ENCODE measurements around the gene NUP58.
A peak's percentile ranks its signal among the peaks of the same experiment; 100 is the strongest.
"Not testable (repeated sequence)": the region's sequence is repeated elsewhere in the genome, so short reads cannot be mapped to it uniquely, and the experiment has no call there.

NUP58 gene

DNA sequence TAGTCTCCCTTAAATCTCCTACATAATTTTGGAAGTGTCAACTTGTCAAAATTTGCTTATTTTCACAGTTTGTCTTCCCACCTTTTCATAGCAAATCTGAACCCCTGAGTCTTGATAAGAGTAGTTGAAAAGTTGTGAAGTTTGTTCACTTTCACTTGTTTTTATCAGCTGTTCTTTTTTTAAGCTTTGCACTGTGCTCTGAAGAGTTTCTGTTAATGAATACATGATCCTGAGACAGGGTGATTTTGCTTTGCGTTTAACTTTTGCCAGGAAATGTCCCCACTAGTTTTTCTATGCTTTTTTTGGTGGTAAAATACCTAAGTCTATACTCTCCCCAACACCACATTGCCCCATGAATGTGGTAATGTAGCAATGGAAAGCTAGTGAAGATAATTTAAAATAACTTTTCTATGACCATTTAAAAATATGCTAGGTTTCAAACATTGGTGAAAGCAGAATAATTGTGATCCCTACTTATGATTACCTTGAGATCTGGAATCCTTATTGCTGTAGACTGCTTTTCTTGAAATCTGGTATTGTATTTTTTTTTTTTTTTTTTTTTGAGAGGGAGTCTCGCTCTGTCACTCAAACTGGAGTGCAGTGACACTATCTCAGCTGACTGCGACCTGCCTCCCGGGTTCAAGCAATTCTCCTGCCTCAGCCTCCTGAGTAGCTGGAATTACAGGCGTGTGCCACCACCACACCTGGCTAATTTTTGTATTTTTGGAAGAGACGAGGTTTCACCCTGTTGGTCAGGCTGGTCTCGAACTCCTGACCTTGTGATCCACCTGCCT lies 5.4 kb downstream of the NUP58 start:
- DNase-seq, result no peak

DNA sequence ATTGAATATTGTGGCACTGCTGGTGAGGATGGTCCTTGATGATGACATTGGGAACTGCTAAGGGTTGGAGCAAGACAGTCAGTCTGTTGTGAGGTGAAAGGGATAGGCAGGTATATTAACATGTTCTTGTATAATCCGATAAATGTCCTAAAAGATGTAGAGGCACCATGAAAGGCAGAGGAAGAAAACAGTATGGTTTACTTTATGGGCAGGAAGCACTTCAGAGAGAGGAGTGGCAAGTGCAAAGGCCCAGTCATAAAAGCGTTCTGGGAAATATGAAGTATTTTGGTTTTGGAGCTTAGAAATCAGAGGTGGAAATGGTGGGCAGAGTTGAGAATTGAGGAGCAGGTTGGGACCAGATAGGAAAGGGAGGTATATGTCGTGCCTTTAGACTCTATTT lies 9.5 kb downstream of the NUP58 start:
- no peak for DNase-seq

DNA sequence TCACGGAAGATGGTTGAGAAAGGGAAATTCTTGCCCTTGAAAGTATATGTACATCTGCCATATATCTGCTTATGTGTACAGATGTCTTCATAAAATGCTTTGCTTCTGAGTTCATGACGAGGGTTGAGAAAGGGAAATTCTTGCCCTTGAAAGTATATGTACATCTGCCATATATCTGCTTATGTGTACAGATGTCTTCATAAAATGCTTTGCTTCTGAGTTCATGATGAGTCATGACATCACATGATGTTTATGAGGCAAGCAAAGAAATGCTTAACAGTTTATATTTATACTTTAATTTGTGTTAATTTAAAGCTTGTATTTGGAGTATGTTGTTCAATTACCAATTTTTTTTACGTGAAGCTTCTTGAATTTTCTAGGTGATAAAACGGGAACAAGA lies 17.5 kb downstream of the NUP58 start:
- not testable (repeated sequence) for DNase-seq

DNA sequence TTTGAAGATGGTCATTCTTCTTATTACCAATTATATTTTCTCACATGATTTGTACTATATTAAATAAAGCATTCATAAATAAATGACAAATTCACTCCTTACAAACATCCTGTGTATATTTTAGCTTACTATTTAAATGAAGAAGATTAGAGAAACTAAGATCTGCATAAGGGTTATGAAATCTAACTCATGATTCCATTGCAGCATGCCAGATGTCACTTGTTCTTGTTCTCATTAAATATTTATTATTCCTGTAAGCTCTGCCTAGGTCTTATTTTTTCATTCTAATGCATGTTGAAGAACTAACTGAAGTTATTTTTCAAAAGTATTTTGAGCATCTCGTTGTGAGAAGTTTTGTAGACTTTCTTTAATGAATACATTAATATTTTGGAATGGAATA lies 18.3 kb downstream of the NUP58 start:
- DNase-seq, result no peak

DNA sequence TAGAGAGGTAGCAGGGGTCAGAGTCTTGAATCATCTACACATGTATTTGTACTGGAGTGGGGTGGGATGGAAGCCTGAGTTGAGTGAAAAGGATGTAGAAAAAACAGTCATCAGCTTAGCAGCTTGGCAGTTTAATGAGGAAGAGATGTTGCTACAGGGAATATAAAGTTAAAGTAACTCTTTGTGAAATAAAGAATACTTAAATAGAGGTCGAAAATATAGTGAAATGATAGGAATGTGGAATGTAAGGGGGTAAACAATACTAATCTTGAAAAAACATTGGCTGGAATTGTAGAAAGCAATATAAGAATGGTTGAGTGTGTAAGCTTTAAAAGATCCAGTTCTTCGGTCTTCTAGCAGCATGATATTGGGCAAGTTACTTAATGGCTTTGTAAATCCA lies 22.7 kb downstream of the NUP58 start:
- no peak for DNase-seq

DNA sequence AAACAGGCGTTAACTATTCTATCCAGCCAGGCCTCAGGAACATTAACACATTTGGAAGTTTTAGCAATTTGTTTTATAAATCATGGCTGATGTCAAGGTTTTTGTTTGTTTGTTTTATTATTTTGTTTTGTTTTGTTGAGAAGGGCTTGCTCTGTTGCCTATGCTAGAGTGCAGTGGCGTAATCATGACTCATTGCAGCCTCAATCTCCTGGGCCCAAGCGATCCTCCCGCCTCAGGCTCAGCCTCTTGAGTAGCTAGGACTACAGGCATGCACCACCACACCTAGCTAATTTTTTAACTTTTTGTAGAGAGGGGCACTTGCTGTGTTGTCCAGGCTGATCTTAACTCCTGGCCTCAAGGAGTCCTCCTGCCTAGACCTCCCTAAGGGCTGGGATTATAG lies 28.3 kb downstream of the NUP58 start:
- DNase-seq, result no peak

DNA sequence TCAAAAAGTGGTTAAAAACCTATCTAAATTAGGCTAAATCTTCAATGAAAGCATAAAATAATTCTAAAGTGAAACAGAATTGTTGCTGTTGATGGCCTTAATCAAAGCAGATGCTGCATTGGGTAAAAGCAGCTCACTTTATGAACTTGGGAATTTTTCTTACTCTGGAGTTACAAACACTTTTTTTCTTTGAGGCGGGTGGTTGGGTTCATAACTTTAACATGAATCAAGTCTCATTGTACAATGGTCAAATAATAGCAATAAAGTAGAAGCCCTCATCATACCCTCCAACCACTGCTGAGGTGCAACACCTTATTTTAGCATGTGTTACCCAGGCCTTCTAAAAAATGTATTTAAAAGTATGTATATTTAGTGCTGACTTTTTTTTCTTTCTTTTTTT lies 29.1 kb downstream of the NUP58 start:
- no peak for DNase-seq

DNA sequence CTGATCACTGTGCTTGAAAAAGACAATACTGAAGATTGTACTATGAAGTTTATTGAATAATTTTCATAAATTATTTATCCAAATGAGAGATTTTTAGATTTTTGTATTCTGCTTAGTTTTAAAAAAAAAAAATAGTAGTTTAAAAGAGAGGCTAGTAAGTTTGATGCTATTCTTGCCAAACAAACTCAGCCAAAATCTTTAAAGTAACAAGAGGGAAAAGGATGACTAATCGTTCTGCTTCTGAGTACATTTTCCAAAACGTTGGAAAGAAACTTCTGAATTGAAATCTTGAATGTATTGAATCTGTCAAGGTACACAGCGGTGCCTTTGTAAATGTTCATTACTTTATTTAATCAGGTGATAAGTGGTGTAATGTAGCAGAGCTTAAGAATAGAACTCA lies 34.4 kb downstream of the NUP58 start:
- no peak for DNase-seq

DNA sequence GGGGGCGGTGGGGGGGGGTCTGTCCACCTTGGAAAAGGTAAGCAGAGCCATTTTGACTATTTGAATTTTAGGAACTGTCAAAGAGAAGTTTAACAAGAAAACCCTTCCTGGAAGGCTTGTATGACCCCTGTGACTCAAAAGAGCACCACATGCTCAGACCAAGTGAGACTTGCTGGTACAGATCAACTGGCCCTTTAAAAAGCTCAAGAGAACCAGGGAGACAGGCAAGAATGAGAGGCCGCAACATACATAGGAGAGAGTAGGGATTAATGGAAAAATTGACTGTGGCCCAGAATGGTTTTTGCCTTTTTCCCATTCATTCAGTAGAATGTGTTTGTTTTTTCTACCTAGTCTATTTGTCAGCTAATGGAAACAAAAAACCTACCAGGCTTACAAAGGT lies 44.2 kb downstream of the NUP58 start:
- no peak for DNase-seq

DNA sequence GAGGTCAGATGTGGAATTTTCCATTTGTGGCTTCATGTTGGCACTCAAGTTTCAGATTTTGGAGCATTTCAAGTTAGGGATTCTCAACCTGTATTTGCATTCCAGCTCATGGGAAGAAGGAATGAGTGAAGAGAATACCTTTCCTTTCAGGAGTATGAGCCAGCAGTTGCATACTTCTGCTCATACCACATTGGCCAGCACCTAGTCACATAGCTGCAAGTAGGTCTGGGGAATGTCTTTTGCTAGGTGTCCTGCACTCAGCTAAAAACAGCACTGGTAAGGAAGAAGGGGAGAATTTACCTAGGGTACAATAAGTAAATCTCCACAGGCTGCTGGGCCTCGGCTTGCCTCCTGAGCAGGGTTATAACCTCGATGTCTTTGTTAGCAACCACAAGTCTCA lies 45.7 kb downstream of the NUP58 start:
- no peak for DNase-seq

DNA sequence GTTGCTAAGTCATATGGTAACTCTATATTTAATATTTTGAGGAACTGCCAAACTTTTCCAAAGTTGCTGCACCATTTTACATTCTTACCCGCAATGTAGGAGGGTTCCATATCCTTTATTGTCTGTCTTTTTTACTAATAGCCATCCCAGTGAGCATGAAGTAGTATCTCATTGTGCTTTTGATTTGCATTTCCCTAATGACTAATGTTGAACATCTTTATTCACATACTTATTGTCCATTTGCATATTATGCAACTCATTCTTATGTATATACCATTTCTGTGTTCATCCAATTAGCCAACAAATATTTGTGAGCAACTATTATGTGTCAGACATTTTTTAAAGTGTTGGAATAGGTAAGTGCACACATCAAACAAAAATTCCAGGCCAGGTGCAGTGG lies 50.0 kb downstream of the NUP58 start:
- DNase-seq, result no peak

DNA sequence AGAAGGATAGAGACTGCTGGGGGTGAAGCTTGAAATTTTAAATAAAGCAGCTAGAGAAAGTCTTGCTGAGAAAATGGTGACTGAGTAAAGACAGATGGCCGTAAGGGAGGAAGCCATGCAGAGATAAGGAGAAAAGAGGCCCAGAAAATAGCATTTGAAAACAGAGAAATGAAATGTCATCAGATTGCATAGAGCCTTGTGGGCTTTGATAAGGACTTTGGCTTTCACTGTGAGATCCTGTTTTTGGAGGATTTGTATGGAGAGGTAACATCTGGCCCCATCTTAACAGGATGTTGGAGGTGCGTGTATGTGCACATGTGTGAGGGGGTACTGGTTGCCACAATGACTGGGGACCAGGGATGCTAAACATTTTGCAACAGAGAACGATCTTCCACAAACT lies 50.8 kb downstream of the NUP58 start:
- no peak for DNase-seq

DNA sequence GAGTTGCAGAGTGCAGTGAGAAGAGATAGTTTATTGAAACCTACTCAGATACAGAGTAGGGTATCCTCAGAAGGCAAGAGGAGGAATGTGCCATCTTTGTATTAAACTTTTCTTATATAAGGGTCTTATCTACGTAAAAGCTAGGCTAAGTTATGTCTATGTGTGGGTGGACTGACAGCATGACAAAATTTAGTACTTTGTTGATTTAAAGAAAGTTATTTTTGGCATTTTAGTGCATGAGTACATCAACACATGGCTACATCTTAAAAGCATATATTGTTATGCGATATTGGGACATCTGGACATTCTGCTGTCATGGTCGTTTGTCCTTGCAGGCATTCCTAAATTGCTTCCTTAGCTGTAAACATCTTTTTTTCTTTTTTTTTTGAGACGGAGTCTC lies 51.4 kb downstream of the NUP58 start:
- DNase-seq, result no peak

DNA sequence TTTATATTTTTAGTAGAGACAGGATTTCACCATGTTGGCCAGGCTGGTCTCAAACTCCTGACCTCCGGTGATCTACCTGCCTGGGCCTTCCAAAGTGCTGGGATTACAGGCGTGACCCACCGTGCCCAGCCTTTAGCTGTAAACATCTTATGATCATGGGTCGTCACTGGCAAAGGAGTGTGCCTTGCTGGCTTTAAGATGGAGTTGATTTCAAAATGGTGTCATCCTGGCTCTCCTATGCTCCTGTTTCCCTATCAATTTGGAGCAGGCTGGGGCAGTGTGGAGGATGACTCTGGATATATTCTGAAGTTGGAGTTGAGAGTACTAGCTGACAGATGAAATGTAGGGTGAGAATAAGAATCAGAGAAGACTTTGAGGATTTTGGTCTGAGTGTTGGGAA lies 51.9 kb downstream of the NUP58 start:
- DNase-seq, result no peak

DNA sequence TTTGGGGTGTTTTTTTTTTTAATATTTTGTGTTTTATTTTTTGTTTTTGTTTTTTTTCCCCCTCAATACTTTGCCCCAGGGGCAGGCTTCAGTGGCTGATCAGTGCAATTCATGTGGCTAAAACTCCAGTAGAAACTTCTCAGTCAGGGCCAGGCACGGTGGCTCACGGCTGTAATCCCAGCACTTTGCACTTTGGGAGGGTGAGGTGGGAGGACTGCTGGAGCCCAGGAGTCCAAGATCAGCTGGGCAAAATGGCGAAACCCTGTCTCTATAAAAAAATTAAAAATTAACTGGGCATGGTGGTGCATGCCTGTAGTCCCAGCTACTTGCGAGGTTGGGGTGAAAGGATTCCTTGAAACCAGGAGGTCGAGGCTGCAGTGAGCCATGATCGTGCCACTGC lies 53.0 kb downstream of the NUP58 start:
- DNase-seq, result no peak

DNA sequence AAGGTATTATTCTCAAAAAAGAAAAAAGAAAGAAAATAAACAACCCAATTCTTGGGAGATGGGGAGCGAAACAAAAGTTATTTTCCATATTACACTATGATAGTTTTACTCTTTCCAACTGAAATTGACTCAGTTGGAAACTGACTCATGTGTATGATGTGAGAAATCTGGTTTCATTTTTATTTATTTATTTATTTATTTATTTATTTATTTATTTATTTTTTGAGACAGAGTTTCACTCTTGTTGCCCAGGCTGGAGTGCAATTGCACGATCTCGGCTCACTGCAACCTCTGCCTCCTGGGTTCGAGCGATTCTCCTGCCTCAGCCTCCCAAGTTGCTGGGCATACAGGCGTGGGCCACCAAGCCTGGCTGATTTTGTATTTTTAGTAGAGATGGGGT lies 59.0 kb downstream of the NUP58 start:
- not testable (repeated sequence) for DNase-seq

DNA sequence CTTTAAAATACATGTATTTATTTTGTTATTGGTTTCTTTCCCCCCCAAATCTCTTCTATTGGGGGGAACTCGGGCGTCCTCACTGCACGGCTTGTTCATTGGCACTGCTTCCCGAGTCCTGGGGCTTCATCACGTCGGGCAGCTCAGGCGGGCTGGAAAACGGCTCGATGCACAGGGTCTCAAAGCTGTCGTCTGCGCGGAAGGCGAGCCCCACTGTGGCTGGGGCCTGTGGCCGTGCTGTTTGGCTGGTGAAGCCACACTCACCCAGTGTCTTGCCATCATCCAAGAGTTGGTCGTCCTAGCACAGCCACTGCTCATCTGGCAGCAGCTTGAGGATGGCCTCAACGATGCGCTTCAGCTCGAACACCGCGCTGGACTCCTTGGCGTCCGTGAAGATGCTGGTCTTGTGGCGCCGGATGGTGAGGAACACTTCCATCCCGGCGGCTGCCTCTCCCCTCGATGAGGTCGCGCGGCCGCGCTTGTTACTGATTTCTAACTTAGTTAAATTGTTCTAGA lies 64.4 kb downstream of the NUP58 start:
- no peak for DNase-seq

DNA sequence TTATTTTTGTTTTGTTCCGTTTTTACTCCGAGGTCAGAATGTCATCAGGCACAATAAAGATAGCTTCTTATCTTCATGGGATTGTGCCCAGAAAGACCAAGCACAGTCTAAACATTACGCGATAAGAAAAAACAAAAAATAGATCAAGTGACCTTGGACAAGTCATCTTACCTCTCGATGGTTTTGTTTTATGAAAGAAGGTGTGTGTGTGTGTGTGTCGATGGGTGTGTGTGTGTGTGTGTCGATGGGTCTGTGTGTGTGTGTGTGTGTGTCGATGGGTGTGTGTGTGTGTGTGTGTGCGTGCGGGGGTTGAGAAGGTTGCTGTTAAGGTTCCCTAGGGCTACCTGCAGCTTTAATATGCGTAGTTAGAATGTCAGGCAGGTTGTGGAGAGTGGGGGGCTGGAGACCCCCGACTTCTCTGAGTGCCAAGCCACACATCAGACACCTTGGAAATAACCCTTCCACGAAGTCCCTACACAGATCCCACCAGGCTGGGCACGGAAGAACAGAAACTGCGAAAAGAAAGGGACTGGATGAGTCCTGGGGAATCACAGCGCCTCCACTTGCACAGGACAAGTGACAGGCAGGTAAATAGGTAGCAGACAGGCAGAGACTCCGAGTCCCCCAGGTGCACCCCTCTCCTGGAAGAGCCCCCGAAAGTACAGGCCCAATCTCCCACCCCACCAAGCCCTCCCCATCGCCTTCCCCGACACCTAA lies 69.9 kb downstream of the NUP58 start:
- DNase-seq, result no peak

DNA sequence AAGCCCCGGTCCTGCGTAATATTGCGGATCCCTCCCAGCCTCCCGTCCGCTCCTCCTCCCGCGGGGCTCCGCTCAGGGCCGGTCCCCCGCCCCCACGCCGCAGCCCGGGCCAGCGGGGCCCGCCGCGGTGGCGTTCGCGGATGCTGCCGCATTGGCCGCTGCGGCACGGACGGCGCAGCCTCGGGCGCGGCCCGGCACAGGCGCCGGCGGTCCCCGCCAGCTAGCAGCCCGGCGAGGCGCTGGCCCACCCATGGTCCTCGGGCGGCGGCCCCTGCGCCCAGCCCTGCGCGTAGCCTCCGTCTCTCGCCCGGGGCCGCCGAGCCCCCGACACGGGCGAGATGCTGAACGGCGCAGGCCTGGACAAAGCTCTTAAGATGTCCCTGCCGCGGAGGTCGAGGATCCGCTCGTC lies 70.5 kb downstream of the NUP58 start, which contains the start of gene ATP8A2:
ATP8A2 (plus strand) TSS at position 100 of the 409 bp plus-strand sequence; CDS start at position 339, 239 bp downstream.
- no peak for DNase-seq

DNA sequence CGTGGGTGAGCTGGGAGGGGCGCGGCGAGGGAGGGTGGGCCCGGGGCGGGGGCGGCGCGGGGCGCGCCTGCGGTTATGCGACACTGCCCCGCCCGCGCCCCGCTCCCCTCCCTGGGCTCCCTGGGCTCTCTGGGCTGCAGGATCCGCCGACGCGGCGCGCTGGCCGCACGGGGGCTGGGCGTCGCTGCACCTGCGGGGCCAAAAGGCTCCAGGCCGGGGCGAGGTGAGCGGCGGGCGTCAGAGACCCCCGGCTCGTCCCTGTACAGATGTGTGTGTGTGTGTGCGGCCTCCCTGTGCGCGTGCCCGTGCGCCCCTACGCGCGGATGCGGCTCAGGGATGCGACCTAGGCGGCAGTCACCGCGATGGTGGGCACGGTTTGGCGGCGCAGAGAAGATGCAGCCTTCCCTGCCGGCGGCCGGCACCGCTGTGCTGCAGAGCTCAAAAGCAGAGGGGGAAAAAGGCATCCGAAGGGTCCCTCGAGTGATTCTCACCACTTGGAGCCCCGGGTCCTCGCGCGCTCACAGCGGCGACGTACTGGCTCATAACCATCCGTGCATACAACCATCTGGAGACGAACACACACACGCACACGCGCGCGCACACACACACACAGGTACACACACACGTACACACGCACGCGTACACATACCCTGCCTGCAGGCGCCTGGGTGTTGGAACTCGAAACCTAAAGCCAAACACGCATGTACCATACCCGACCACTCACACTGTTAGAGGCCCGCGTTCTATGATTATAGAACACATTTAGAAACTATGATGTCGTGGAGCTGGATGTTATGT lies 71.1 kb downstream of the NUP58 start:
- DNase-seq, result no peak

DNA sequence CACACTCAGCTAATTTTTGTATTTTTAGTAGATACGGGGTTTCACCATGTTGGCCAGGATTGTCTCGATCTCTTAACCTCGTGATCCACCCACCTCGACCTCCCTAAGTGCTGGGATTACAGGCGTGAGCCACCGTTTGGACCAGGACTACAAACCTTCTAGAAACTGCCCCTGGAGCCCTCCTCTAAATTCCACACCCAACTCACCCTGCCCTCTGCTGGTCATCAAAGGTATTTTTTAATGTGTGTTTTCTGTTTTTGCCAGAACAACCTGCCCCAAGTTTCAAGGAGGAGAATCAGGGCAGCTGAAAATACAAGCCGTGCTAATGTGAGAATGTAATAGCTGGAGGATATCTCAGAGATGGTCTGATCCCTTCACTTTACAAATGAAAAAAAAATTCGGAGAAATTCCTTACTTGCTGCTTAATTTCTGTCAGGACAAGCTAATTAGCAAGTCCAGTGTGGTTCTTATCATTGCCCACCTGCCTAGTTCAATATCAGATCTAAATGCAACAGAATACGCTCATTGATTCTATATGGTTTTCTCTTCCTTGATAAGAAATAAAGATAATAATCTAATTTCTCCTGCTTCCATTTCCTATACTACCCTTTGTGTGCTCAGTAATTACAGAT lies 74.4 kb downstream of the NUP58 start:
- peak in 1 of 2 experiments; percentile 20 for DNase-seq

DNA sequence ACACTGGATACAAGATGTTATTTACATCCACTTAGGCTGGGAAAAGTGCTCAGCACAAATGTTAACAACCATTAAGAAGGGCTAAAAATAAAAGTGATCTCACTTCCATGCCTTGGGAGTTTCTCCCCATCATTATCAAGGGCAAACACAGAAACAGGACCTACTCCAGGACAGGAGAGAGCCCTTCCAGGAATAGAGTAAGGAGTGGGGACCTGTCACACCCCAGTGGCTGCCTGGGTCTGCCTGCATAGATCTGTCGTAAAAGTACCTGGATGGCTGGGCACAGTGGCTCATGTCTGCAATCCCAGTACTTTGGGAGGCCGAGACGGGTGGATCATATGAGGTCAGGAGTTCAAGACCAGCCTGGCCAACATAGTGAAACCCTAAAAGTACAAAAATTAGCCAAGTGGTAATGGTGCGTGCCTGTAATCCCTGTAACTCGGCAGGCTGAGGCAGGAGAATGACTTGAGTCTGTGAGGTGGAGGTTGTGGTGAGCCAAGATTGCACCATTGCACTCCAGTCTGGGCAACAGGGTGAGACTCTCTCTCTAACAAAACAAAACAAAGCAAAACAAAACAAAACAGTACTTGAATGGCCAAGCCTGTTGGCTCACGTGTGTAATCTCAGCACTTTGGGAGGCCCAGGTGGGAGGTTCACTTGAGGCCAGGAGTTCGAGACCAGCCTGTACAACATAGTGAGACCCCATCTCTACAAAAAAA lies 76.0 kb downstream of the NUP58 start:
- DNase-seq, result no peak
